Sigmoid colon (tissue), 4 donors: ENCODE measurements around the gene LRRC74B.

ENCODE experiments used
- CTCF ChIP-seq, 4 experiments: fragments of 450-650 bp in 3 of 4; fragments of 200-600 bp in 1 of 4; IDR thresholded peaks; one replicate each; pipeline ENCODE4 v1.5.1; 2016 to 2019; ENCODE audit warnings: antibody characterized with exemption in 4 of 4, mild to moderate bottlenecking in 3 of 4, moderate library complexity in 2 of 4
- EP300 ChIP-seq, 4 donors: sonication (generic); formaldehyde crosslinking; IDR thresholded peaks; one replicate each; pipeline ENCODE4 v1.6.1; 2017; ENCODE audit warnings: antibody characterized with exemption in 4 of 4
- POLR2AphosphoS5 ChIP-seq, 4 donors: sonication (generic); formaldehyde crosslinking; IDR thresholded peaks; one replicate each; pipeline ENCODE4 v1.6.1; 2017; ENCODE audit warnings: antibody characterized with exemption in 4 of 4

GRCh38 chr22:21038405-21038804 is 7.3 kb upstream of the LRRC74B start:
- no peak for TF ChIP-seq CTCF (IDR thresholded peaks at IDR 0.05)
- no peak for TF ChIP-seq POLR2AphosphoS5 (IDR thresholded peaks at IDR 0.05)
- no peak for TF ChIP-seq EP300 (IDR thresholded peaks at IDR 0.05)
